HEK293 (cell line): ENCODE data around the gene CXorf58.
"Not testable (repeated sequence)": the region's sequence is repeated elsewhere in the genome, so short reads cannot be mapped to it uniquely, and the experiment has no call there.

ENCODE experiments used
- CTCF ChIA-PET: fragments of 350-600 bp; formaldehyde crosslinking; extraction: SDS; loops from one replicate; lab custom pipeline; 2021; ENCODE audit warnings: antibody characterized with exemption; lab: Yijun Ruan, JAX
- POLR2A ChIA-PET: fragments of 300-600 bp; formaldehyde crosslinking; extraction: SDS; loops from one replicate; lab custom pipeline; 2020; ENCODE audit warnings: antibody characterized with exemption, inconsistent platforms; lab: Yijun Ruan, JAX
- H3K27ac ChIP-seq: fragments of 200-500 bp; sonication (Bioruptor generic); 2 replicates; pipeline ENCODE4 v1.5.1; 2014; ENCODE audit warnings: low read depth, low read length, control low read depth, inconsistent platforms; ENCODE audit errors: extremely low read depth
- H3K36me3 ChIP-seq, 2 experiments: fragments of 200-500 bp in 1 of 2; sonication (Bioruptor generic) in 1 of 2; 1 replicate in 1 of 2; 2 replicates in 1 of 2; pipeline ENCODE4 v1.5.1; 2014 to 2017; ENCODE audit warnings: inconsistent platforms in 2 of 2, low read length in 2 of 2; ENCODE audit not compliant: control insufficient read depth in 2 of 2, insufficient read depth in 1 of 2
- H3K4me1 ChIP-seq: fragments of 200-500 bp; sonication (Bioruptor generic); 2 replicates; pipeline ENCODE4 v1.5.1; 2014; ENCODE audit warnings: mild to moderate bottlenecking, low read length, inconsistent platforms; ENCODE audit not compliant: control insufficient read depth, insufficient read depth
- H3K4me3 ChIP-seq: 2 replicates; pipeline ENCODE4 v1.5.1; 2011; ENCODE audit warnings: low read depth, mild to moderate bottlenecking, control low read depth, low read length, moderate library complexity
- H3K9me3 ChIP-seq: fragments of 200-500 bp; sonication (Bioruptor generic); 2 replicates; pipeline ENCODE4 v1.5.1; 2014; ENCODE audit warnings: low read depth, low read length, inconsistent platforms; ENCODE audit not compliant: control insufficient read depth, insufficient read depth
- SP7 ChIP-seq: fragments of 450-650 bp; formaldehyde crosslinking; IDR thresholded peaks from 2 replicates; pipeline ENCODE4 v1.5.1; 2016; ENCODE audit warnings: missing biosample characterization, missing genetic modification characterization
- ZNF2 ChIP-seq: fragments of 450-650 bp; formaldehyde crosslinking; IDR thresholded peaks from 2 replicates; pipeline ENCODE4 v1.5.1; 2016; ENCODE audit warnings: missing biosample characterization, missing genetic modification characterization
- ZNF510 ChIP-seq: fragments of 450-650 bp; formaldehyde crosslinking; IDR thresholded peaks from 2 replicates; pipeline ENCODE4 v1.5.1; 2018; ENCODE audit warnings: mild to moderate bottlenecking, missing genetic modification characterization, missing biosample characterization; ENCODE audit not compliant: insufficient replicate concordance
- ZNF623 ChIP-seq: fragments of 450-650 bp; formaldehyde crosslinking; IDR thresholded peaks from 2 replicates; pipeline ENCODE4 v1.5.1; 2016; ENCODE audit warnings: missing biosample characterization, missing genetic modification characterization
- TF ChIP-seq, protein P1 (sequence below): fragments of 450-650 bp; formaldehyde crosslinking; conservative IDR thresholded peaks from 2 replicates; pipeline ENCODE4 v1.5.1; 2016; ENCODE audit warnings: low read depth, missing biosample characterization, missing genetic modification characterization
- TF ChIP-seq, protein P2 (sequence below): sonication (generic); formaldehyde crosslinking; IDR thresholded peaks from 2 replicates; pipeline ENCODE4 v1.8.1; 2022; ENCODE audit warnings: mild to moderate bottlenecking, moderate library complexity, missing genetic modification reagents
- TF ChIP-seq, protein P3 (sequence below): fragments of 450-650 bp; formaldehyde crosslinking; IDR thresholded peaks from 2 replicates; pipeline ENCODE4 v1.5.1; 2016; ENCODE audit warnings: missing biosample characterization, missing genetic modification characterization
- TF ChIP-seq, protein P4 (sequence below): fragments of 450-650 bp; formaldehyde crosslinking; optimal IDR thresholded peaks from 2 replicates; pipeline ENCODE3; 2016; ENCODE audit warnings: missing biosample characterization, mild to moderate bottlenecking, missing genetic modification characterization

Gene CXorf58

DNA sequence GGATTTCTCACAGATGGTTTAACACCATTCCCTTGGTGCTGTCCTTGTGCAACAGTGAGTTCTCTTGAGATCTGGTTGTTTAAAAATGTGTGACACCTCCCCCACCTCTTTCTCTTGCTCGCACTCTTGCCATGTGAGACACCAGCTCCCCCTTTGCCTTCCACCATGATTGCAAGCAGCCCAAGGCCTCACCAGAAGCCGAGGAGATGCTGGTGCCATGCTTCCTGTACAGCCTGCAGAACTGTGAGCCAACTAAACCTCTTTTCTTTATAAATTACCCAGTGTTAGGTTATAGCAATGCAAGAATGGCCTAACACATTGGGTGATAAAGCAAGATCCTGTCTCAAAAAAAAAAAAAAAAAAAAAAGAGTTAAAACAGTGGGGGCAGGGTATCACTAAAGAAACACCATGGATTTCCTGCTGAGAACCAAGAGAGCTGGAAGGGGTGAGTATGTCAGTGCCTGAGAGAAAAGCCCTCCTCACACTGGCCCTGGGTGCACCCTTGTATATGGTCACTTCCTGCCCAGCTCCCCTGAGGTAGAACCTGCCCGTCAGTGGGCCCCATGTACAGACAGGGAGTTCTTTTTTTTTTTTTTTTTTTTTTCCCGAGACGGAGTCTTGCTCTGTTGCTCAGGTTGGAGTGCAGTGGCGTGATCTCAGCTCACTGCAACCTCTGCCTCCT lies 46.5 kb upstream of the CXorf58 start:
- CTCF ChIA-PET: interaction anchor here (0.7 to 1.7 kb wide), 2 partner anchors 41 to 124 kb away, joined by 8 to 10 read pairs; no protein-coding TSS in a partner anchor
- Histone ChIP-seq H3K9me3 (no peaks in the 10 kb centered on the region), H3K4me1 (no peaks in the 10 kb centered on the region), H3K27ac (no peak overlapping the region), H3K4me3 (no peak overlapping the region), H3K36me3 (peaks cover 0 to 7% of the 10 kb centered on the region in 2 experiments; a peak in 1 of 3 replicates)
- TF ChIP-seq ZNF623 (tag by site-specific recombination) (no peak), ZNF510 (tag by site-specific recombination) (no peak), ZNF2 (tag by site-specific recombination) (no peak)
- TF ChIP-seq, protein P1, sequence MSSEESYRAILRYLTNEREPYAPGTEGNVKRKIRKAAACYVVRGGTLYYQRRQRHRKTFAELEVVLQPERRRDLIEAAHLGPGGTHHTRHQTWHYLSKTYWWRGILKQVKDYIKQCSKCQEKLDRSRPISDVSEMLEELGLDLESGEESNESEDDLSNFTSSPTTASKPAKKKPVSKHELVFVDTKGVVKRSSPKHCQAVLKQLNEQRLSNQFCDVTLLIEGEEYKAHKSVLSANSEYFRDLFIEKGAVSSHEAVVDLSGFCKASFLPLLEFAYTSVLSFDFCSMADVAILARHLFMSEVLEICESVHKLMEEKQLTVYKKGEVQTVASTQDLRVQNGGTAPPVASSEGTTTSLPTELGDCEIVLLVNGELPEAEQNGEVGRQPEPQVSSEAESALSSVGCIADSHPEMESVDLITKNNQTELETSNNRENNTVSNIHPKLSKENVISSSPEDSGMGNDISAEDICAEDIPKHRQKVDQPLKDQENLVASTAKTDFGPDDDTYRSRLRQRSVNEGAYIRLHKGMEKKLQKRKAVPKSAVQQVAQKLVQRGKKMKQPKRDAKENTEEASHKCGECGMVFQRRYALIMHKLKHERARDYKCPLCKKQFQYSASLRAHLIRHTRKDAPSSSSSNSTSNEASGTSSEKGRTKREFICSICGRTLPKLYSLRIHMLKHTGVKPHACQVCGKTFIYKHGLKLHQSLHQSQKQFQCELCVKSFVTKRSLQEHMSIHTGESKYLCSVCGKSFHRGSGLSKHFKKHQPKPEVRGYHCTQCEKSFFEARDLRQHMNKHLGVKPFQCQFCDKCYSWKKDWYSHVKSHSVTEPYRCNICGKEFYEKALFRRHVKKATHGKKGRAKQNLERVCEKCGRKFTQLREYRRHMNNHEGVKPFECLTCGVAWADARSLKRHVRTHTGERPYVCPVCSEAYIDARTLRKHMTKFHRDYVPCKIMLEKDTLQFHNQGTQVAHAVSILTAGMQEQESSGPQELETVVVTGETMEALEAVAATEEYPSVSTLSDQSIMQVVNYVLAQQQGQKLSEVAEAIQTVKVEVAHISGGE (tag by site-specific recombination): peak; percentile 32; the same call in 1 of the 2 replicates
- TF ChIP-seq, protein P2, sequence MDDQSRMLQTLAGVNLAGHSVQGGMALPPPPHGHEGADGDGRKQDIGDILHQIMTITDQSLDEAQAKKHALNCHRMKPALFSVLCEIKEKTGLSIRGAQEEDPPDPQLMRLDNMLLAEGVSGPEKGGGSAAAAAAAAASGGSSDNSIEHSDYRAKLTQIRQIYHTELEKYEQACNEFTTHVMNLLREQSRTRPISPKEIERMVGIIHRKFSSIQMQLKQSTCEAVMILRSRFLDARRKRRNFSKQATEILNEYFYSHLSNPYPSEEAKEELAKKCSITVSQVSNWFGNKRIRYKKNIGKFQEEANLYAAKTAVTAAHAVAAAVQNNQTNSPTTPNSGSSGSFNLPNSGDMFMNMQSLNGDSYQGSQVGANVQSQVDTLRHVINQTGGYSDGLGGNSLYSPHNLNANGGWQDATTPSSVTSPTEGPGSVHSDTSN (CRISPR knock-in tag): no peak
- TF ChIP-seq, protein P3, sequence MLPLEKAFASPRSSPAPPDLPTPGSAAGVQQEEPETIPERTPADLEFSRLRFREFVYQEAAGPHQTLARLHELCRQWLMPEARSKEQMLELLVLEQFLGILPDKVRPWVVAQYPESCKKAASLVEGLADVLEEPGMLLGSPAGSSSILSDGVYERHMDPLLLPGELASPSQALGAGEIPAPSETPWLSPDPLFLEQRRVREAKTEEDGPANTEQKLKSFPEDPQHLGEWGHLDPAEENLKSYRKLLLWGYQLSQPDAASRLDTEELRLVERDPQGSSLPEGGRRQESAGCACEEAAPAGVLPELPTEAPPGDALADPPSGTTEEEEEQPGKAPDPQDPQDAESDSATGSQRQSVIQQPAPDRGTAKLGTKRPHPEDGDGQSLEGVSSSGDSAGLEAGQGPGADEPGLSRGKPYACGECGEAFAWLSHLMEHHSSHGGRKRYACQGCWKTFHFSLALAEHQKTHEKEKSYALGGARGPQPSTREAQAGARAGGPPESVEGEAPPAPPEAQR (tag by site-specific recombination): no peak
- TF ChIP-seq, all 188 proteins: peak for 1
- POLR2A ChIA-PET: interaction anchor here (0.6 to 0.7 kb wide), 2 partner anchors 46 to 156 kb away, joined by 3 to 8 read pairs; no protein-coding TSS in a partner anchor

DNA sequence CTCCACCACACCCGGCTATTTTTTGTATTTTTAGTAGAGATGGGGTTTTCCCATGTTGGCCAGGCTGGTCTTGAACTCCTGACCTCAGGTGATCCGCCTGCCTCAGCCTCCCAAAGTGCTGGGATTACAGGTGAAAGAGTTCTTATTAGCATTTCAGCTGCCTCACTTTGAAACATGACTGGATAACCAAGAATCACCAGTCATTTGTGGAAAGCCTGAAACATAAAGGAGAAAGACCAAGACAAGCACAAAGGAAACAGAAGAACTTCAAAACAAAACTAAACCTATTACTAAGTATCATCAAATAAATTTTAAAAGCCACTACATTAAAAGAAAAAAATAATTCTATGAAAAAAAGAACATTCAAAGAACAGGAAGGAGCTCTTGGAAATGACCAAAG lies 45.9 kb upstream of the CXorf58 start:
- POLR2A ChIA-PET: interaction anchor here (0.6 to 0.7 kb wide), 2 partner anchors 37 to 155 kb away, joined by 3 to 8 read pairs; no protein-coding TSS in a partner anchor
- H3K27ac ChIP-seq, H3K36me3 ChIP-seq, H3K4me3 ChIP-seq, H3K9me3 ChIP-seq, H3K4me1 ChIP-seq: not testable (repeated sequence)
- CTCF ChIA-PET: interaction anchor here (0.7 to 1.7 kb wide), 3 partner anchors 16 to 125 kb away, joined by 4 to 10 read pairs (median 8); no protein-coding TSS in a partner anchor

DNA sequence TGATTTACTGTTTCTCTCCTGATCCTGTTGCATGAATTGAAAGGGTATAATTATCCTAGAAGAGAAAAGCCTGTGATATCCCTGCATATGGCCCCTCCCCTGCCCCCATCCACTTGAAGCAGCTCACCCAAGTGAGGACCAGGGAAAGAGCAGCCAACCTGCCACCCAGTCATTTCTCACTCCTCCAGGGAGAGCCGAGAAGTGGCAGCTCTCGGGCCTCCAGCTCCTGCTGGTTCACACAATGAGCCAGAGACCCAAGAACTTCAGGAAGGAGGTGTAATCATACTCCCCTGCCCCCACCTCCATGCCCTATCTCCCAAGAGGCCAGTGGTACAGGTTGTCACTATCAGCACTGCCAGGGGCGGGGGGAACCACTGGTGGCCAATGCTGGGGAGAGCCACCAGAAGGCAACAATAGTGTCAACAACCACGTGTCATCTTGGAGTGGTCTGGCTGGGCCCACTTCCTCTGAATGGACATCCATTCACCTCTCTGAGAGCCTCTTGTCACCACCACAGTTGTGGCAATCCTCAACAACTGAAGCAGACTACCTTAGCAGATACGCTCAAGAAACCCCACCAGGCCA lies 43.0 kb upstream of the CXorf58 start:
- POLR2A ChIA-PET: no interaction called here
- no peaks in the 10 kb centered on the region for H3K9me3 ChIP-seq
- CTCF ChIA-PET: interaction anchor here (1.3 kb wide), 1 partner anchor 39 kb away, joined by 3 read pairs; no protein-coding TSS in a partner anchor
- H3K4me1 ChIP-seq: no peaks in the 10 kb centered on the region
- no peak overlapping the region for H3K4me3 ChIP-seq
- peaks cover 0 to 7% of the 10 kb centered on the region in 2 experiments; a peak in 2 of 3 replicates for H3K36me3 ChIP-seq
- no peak overlapping the region for H3K27ac ChIP-seq
- TF ChIP-seq, protein P4, sequence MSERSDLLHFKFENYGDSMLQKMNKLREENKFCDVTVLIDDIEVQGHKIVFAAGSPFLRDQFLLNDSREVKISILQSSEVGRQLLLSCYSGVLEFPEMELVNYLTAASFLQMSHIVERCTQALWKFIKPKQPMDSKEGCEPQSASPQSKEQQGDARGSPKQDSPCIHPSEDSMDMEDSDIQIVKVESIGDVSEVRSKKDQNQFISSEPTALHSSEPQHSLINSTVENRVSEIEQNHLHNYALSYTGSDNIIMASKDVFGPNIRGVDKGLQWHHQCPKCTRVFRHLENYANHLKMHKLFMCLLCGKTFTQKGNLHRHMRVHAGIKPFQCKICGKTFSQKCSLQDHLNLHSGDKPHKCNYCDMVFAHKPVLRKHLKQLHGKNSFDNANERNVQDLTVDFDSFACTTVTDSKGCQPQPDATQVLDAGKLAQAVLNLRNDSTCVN: no peak
- TF ChIP-seq SP7 (tag by site-specific recombination): peak; percentile 66; the same call in 1 of the 2 replicates
